Muscle of leg (tissue), 11 donors: ENCODE results near the gene ABHD8. TPM values are rescaled to one million over a fixed set of nuclear protein-coding genes. Genes with fewer than 3 reads are reported as not detected.

Experiments
- DNase-seq: peaks from one replicate; pipeline ENCODE4 v3.0.0; 2013
- H3K27ac ChIP-seq: one replicate; pipeline ENCODE4 v1.5.1; 2013; ENCODE audit warnings: mild to moderate bottlenecking, low read length, control low read depth
- H3K27me3 ChIP-seq: one replicate; pipeline ENCODE4 v1.6.1; 2013; ENCODE audit warnings: low read length; ENCODE audit not compliant: control insufficient read depth, insufficient read depth
- H3K36me3 ChIP-seq: one replicate; pipeline ENCODE4 v1.6.1; 2013; ENCODE audit warnings: low read length; ENCODE audit not compliant: control insufficient read depth, insufficient read depth
- H3K4me1 ChIP-seq: one replicate; pipeline ENCODE4 v1.6.1; 2013; ENCODE audit warnings: low read length; ENCODE audit not compliant: control insufficient read depth, insufficient read depth
- H3K4me3 ChIP-seq: one replicate; pipeline ENCODE4 v1.5.1; 2013; ENCODE audit warnings: low read length, control low read depth
- H3K9me3 ChIP-seq: replicated peaks from 2 replicates; pipeline ENCODE4 v1.6.1; 2013; ENCODE audit warnings: low read depth, low read length; ENCODE audit not compliant: control insufficient read depth
- WGBS: methylation state at CpG from one replicate; pipeline ENCODE4 v1.1.5; 2013; ENCODE audit warnings: missing lambda C conversion rate; ENCODE audit not compliant: insufficient coverage; 5-methylcytosine and 5-hydroxymethylcytosine counted together
- polyA plus RNA-seq, 8 donors: library from polyadenylated mRNA; unstranded; fragments of 120-200 nt; gene quantifications; one replicate each; pipeline versions ENCODE4 v1.2.1 to v1.2.3, GENCODE V29; 2013; ENCODE audit warnings: inconsistent platforms in 1 of 8, low replicate concordance in 1 of 8; ENCODE audit not compliant: insufficient read length in 8 of 8, insufficient read depth in 1 of 8
- total RNA-seq: library from RNA; stranded (reverse); fragments of 120-200 nt; gene quantifications from one replicate; pipeline ENCODE4 v1.2.4, GENCODE V29; 2013

The ABHD8 gene
- total and polyA plus RNA-seq, 9 donors, result 6.1 to 10.1 (median 8.4) TPM

- Histone ChIP-seq H3K27me3 (no peaks in the 10 kb centered on the region), H3K36me3 (peaks cover 15% of the 10 kb centered on the region), H3K4me3 (no peak overlapping the region), H3K4me1 (peaks cover 15% of the 10 kb centered on the region), H3K27ac (no peak overlapping the region), H3K9me3 (no peaks in the 10 kb centered on the region)
- WGBS, result 82% methylated on average over 2 of the region's 7 CpGs
- no peak for DNase-seq
Observed at GRCh38 chr19:17266026-17266425, 37.2 kb downstream of the ABHD8 start.

- H3K4me1 ChIP-seq, result peaks cover 15% of the 10 kb centered on the region
- no peak for DNase-seq
- 16% methylated on average over 3 of the region's 5 CpGs for WGBS
- peaks cover 4% of the 10 kb centered on the region for H3K9me3 ChIP-seq
- peak within 1 kb of the TSS; percentile 62 for H3K27ac ChIP-seq
- no peaks in the 10 kb centered on the region for H3K27me3 ChIP-seq
- H3K36me3 ChIP-seq, result peaks cover 10% of the 10 kb centered on the region
- H3K4me3 ChIP-seq, result peak within 1 kb of the TSS; percentile 38
Observed at GRCh38 chr19:17264641-17264979, 38.6 kb downstream of the ABHD8 start, which contains the start of gene USHBP1. Gene USHBP1 (minus strand): TSS chr19:17264745. CDS start chr19:17264299, 446 bp downstream.

GRCh38 chr19:17263712-17264640 is 39.2 kb downstream of the ABHD8 start:
- peaks cover 4% of the 10 kb centered on the region for H3K36me3 ChIP-seq
- peaks cover 4% of the 10 kb centered on the region for H3K27me3 ChIP-seq
- no peak for DNase-seq
- peak overlapping the region; percentile 38 for H3K4me3 ChIP-seq
- peak overlapping the region; percentile 62 for H3K27ac ChIP-seq
- peaks cover 15% of the 10 kb centered on the region for H3K4me1 ChIP-seq
- WGBS, result 78% methylated on average over 14 of the region's 23 CpGs
- H3K9me3 ChIP-seq, result peaks cover 10% of the 10 kb centered on the region

GRCh38 chr19:17262557-17262956 is 40.7 kb downstream of the ABHD8 start:
- Histone ChIP-seq H3K27ac (no peak overlapping the region), H3K36me3 (no peaks in the 10 kb centered on the region), H3K4me1 (peaks cover 9% of the 10 kb centered on the region), H3K9me3 (peaks cover 12% of the 10 kb centered on the region), H3K4me3 (no peak overlapping the region), H3K27me3 (peaks cover 4% of the 10 kb centered on the region)
- DNase-seq, result no peak
- 51% methylated on average over 16 of the region's 16 CpGs for WGBS

GRCh38 chr19:17260842-17261325 is 42.3 kb downstream of the ABHD8 start:
- no peak overlapping the region for H3K27ac ChIP-seq

GRCh38 chr19:17259934-17260333 is 43.3 kb downstream of the ABHD8 start:
- Histone ChIP-seq H3K4me1 (peaks cover 4% of the 10 kb centered on the region), H3K9me3 (peaks cover 12% of the 10 kb centered on the region), H3K36me3 (no peaks in the 10 kb centered on the region), H3K27ac (no peak overlapping the region), H3K27me3 (peaks cover 6% of the 10 kb centered on the region), H3K4me3 (no peak overlapping the region)
- no CpG with 5 or more reads among the region's 1 CpG for WGBS
- no peak for DNase-seq

More at GRCh38 chr19:17260842-17261325, 42.3 kb downstream of the ABHD8 start:
- 27% methylated on average over 15 of the region's 15 CpGs for WGBS
- peaks cover 5% of the 10 kb centered on the region for H3K4me1 ChIP-seq
- no peaks in the 10 kb centered on the region for H3K36me3 ChIP-seq
- DNase-seq, result no peak
- no peak overlapping the region for H3K4me3 ChIP-seq
- H3K27me3 ChIP-seq, result peaks cover 6% of the 10 kb centered on the region
- peaks cover 12% of the 10 kb centered on the region for H3K9me3 ChIP-seq

GRCh38 chr19:17259118-17259780 is 44.0 kb downstream of the ABHD8 start:
- no peak overlapping the region for H3K4me3 ChIP-seq
- H3K27me3 ChIP-seq, result peaks cover 6% of the 10 kb centered on the region
- H3K4me1 ChIP-seq, result no peaks in the 10 kb centered on the region
- DNase-seq, result no peak
- WGBS, result 98% methylated on average over 4 of the region's 9 CpGs
- H3K9me3 ChIP-seq, result peaks cover 12% of the 10 kb centered on the region
- no peaks in the 10 kb centered on the region for H3K36me3 ChIP-seq
- H3K27ac ChIP-seq, result no peak overlapping the region

GRCh38 chr19:17256130-17256529 is 47.1 kb downstream of the ABHD8 start:
- DNase-seq, result no peak
- H3K27ac ChIP-seq, result no peak overlapping the region
- H3K4me1 ChIP-seq, result no peaks in the 10 kb centered on the region
- H3K4me3 ChIP-seq, result no peak overlapping the region
- WGBS, result 76% methylated on average over 3 of the region's 3 CpGs
- peaks cover 12% of the 10 kb centered on the region for H3K9me3 ChIP-seq
- peaks cover 6% of the 10 kb centered on the region for H3K27me3 ChIP-seq
- no peaks in the 10 kb centered on the region for H3K36me3 ChIP-seq

- 41% methylated on average over 15 of the region's 18 CpGs for WGBS
- H3K9me3 ChIP-seq, result peaks cover 12% of the 10 kb centered on the region
- peaks cover 6% of the 10 kb centered on the region for H3K27me3 ChIP-seq
- no peaks in the 10 kb centered on the region for H3K36me3 ChIP-seq
- no peaks in the 10 kb centered on the region for H3K4me1 ChIP-seq
- DNase-seq, result no peak
- H3K27ac ChIP-seq, result no peak overlapping the region
- H3K4me3 ChIP-seq, result no peak overlapping the region
Observed at GRCh38 chr19:17255150-17255621, 48.0 kb downstream of the ABHD8 start.

GRCh38 chr19:17254636-17255035 is 48.6 kb downstream of the ABHD8 start:
- Histone ChIP-seq H3K36me3 (no peaks in the 10 kb centered on the region), H3K4me1 (no peaks in the 10 kb centered on the region), H3K9me3 (peaks cover 8% of the 10 kb centered on the region), H3K27ac (no peak overlapping the region), H3K4me3 (no peak overlapping the region), H3K27me3 (peaks cover 6% of the 10 kb centered on the region)
- WGBS, result 89% methylated on average over 8 of the region's 10 CpGs
- DNase-seq, result no peak
